DMS 273 (cell line): ENCODE data around the gene CLCN1.
"Not testable (repeated sequence)": the region's sequence is repeated elsewhere in the genome, so short reads cannot be mapped to it uniquely, and the experiment has no call there.

Experiments used
- DNase-seq: peaks from one replicate; lab custom pipeline; 2025; ENCODE audit not compliant: unreplicated experiment; lab: John Stamatoyannopoulos, UW

Gene CLCN1

DNA sequence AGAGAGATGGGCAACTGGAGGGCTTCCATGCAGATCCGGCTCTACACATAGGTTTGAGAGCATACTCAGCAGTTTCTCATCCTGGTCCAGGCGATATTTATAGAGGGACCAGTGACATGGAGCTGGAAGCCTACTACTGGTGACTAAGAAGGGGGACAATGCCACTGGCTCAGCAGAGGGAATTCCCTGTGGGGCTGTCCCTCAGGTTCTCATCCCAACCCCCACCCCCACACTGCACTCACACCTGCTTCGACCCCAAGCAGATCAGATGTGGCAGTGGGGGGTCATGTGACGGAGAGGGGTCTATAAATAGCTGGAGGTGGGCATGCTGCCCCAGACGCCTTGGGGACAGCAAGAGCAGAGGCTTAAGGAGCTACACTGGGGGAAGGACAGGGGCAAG lies at the start of gene CLCN1:
Gene CLCN1, plus strand, starts transcription at position 336 of the 400 bp plus-strand sequence. CDS start 102 bp downstream, outside the sequence.
- DNase-seq = no peak

DNA sequence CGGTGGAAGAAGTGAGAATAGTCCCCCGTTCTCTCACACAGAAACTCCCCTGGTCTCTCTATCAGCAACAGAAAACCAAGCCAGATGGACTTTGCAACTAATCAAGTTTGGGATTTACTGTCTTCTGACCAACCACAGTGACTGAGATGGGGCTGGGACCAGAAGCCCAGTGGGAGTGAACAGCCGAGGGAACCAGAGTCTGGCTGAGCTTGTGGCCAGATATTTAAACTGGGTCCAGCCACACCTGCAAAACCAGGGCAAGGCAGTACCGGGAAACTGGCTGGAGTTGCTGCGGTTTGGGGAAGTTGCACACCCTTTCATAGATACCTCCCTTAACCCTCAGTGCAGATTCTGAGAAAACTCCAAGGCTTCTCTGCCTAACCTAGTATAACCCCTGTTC lies 46.7 kb upstream of the CLCN1 start:
- no peak for DNase-seq

DNA sequence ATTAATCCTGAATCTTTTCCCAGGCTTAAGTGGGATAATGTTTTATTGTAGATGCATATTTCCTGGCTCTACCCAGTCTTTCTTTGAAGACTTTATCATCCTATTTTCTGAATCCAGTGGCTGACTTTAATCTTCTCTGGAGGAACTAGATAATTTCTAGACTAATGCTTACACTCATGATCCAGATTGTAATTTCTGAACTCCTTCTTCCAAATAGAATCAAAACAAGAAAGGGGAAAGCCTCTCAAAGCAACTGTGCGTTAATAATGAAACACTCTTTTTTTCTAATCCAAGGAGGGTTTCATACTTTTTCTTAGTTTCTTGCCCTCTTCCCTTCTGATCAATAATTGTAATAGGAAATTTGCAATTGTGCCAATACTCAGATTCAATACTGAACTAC lies 44.7 kb upstream of the CLCN1 start:
- DNase-seq = no peak

DNA sequence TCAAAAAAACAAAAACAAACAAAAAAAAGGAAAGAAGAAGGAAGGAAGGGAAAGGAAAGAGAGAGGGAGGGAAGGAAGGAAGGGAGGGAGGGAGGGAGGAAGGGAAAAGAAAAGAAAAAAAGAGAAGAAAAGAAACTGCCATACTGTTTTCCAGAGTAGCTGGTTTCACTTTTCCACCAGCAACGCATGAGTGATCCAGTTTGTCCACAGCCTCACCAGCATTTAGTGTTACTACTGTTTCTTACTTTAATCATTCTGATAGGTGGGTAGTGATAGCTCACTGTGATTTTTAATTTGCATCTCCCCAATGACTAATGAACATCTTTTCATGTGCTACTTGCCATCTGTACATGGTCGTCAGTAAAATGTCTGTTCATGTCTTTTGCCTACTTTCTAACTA lies 43.0 kb upstream of the CLCN1 start:
- DNase-seq = no peak

DNA sequence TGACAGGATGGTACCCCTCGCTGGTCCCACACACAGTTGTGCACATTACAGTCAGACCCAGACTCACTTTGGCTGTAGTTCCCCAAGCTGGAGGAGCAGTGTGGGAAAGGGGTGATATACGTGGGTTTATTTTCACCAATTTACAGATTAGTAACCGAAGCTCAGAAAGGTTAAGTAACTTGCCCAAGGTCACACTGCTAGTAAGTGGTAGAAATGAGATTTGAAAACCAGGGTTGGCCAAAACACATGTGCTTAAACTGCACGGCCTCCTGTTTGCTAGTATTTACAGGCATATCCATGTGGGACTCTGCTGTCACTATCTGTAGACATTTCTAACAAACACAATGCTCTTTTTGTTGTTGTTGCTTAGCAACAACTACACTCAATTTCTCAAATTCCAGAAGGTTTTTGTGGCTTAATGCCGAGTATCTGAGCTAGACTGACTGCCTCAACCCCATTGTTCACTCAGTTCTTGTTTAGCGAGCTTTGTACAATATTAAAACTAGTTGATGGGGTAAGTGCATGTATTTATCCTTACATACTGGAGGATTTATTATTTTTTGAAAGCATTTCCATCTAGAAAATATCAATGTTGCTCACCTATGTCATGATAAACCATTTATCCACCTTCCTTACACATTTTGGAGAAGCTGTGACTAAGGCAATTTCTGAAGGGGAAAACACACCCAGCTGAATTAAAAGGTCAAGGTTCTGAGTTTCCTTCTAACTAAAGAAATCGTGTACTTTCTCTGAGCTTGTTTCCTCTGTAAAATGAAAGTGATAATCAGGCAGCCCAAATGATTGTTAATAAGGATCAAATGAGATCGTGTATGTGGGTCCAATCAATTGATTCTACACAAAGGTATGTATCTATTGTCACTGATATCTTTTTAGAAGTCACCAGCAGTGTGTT lies 36.5 kb upstream of the CLCN1 start:
- DNase-seq = peak; percentile 18

DNA sequence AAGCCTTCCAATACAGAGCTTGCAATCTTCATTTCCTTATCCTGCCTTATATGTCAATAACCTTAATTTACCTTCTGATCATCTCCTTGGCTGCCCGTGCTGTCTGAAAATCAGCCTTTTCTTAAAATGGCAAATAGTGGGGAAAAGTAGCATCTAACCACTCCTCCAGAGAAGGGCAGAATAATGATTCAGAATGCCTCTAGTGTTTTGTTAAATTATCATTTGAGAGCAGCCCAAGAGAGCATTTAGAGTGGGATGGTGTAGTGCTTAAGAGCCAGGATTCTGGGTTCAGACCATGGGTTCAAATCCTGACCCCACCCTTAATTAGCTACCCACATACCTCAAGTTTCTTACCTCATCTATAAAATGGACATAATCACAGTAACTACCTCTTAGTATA lies 35.8 kb upstream of the CLCN1 start:
- DNase-seq = no peak

DNA sequence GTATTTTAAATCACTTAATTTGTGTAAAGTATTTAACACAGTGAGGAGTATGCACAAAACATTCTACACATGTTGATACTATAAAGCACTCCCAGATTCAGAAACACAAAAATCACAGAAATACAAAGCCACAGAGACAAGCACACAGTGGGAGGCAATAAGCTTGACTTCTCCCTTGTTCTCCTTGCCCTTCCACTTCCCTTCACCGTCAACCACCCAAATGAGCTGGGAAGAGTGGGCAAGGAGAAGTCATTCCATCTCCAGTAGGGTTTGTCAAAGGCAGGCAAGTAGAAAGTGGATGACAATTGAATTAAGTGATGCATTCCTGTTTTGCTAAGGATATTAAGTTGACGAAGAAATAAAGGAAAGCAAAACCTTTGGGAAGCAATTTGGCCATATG lies 35.3 kb upstream of the CLCN1 start:
- DNase-seq = no peak

DNA sequence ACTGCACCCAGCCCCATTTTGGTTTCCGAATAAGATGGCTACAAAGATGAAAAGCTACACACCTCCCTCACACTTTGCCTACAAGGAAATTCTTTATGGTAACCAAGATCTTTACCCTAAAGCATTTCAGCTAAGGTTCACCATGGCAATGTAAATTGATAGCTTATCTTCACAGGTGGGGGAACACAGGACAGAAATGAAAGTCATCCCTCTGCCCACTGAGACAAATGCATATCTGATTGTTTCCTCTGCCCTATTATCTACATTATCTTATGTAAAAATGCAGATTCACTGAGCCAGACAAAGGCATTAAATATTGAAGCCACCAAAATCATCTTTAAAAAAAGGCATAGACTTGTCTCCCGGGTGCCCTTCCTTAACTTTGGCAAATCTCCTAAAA lies 34.4 kb upstream of the CLCN1 start:
- no peak for DNase-seq

DNA sequence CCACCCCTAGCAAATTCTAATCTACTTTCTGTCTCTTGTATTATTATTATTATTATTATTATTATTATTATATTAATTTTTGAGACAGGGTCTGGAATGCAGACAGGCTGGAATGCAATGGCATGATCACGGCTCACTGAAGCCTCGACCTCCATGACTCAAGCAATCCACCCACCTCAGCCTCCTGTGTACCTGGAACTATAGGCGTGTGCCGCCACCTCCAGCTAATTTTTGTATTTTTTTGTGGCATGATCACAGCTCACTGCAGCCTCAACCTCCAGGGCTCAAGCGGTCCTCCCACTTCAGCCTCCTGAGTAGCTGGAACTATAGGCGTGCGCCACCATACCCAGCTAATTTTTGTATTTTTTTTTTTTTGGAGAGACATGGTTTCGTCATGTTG lies 33.8 kb upstream of the CLCN1 start:
- no peak for DNase-seq

DNA sequence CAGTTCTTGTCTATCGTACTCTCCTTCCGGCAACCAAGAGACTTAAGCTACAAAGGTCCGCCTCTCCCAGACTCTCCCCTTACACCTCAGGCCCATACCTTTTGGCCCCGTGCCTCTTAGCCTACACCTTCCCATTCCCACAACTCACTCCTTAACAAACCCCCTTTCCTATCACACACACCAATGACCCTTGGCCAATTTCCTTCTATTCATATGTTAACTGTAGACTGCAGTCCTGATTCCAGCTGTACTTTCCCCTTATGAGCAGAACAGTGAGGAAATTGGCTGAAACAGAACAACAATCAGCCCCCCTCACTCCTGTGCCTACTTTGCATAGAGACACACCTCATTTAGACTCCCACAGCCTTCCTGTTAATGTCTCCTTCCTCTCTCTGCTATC lies 32.5 kb upstream of the CLCN1 start:
- no peak for DNase-seq

DNA sequence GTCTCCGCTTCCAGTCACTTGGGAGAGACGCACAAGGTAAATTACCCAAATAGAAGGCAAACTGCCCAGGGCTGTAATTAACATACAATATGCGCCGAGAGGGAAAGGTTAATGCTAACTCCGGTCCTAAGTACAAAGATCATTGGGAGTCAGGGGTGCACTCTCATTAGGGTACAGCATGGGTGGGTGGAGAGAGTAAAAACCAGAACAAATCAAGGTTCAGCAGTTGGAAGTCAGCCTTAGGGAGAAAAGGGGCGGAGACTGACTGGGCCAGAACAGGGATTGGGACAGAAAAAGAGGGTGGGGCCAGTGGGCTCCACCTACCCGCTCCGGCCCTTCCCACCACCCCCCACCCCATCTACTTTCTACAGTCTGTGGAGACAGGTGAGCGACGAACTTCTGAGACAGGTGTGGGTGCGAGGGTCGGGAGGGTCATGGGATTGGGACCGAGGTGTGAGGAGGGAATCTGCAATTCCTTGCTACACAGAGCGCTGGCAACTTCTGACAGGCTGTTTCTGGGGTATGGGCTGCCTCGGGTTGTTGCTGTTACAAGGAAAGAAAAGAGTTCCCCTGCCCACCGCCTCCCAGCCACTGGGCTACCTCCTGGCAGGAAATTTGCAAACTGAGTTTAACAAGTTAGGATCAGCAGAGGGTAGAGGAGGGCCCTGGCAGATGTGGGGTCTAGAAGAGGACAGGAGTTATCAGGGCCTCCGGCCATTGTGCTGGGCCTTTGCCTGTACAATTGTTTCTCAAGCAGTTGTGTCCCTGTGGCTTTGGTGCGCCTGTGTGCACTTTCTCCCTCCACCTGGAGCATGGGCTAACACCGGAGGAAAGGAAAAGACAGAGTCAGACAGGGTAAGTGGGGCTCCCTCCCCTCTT lies 31.1 kb upstream of the CLCN1 start, which contains the start of gene TMEM139:
Gene TMEM139, plus strand, starts transcription at position 368 of the 879 bp plus-strand sequence. CDS start 1,000 bp downstream, outside the sequence.
- DNase-seq = peak; percentile 15

DNA sequence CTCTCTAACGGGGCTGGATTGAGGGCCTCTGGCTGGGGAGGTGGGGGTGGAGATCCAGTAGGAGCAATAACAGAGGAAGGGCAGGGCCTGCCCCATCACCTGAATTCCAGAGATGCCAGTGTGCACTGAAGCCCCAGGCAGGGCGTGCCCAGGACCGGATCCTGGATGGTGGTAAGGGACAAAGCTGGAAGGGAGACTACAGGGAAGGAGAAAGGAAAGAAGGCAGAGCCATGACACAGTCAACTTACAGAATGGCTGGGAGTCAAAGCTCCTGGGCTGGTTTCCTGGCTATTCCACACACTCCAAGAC lies 30.5 kb upstream of the CLCN1 start:
- no peak for DNase-seq

DNA sequence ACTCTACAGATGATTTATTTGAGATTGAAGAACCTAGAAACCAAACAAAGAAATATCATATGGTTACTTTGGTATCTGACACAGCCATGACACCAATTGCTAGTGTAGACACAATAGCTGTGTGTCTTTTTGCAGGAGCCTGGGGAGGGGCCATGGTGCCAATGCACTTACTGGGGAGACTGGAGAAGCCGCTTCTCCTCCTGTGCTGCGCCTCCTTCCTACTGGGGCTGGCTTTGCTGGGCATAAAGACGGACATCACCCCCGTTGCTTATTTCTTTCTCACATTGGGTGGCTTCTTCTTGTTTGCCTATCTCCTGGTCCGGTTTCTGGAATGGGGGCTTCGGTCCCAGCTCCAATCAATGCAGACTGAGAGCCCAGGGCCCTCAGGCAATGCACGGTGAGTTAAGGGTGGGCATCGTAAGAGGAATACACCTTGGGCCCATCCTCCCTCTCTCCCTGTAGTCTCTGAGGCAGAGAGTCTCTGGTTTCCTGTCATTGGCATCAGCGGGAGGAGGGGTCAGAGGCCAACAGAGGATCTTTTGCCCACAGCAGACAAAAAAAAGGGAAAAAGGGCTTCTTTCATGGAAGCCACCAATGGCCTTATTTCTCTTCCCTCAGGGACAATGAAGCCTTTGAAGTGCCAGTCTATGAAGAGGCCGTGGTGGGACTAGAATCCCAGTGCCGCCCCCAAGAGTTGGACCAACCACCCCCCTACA lies 29.9 kb upstream of the CLCN1 start:
- no peak for DNase-seq

DNA sequence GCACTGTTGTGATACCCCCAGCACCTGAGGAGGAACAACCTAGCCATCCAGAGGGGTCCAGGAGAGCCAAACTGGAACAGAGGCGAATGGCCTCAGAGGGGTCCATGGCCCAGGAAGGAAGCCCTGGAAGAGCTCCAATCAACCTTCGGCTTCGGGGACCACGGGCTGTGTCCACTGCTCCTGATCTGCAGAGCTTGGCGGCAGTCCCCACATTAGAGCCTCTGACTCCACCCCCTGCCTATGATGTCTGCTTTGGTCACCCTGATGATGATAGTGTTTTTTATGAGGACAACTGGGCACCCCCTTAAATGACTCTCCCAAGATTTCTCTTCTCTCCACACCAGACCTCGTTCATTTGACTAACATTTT lies 29.4 kb upstream of the CLCN1 start:
- DNase-seq = no peak

DNA sequence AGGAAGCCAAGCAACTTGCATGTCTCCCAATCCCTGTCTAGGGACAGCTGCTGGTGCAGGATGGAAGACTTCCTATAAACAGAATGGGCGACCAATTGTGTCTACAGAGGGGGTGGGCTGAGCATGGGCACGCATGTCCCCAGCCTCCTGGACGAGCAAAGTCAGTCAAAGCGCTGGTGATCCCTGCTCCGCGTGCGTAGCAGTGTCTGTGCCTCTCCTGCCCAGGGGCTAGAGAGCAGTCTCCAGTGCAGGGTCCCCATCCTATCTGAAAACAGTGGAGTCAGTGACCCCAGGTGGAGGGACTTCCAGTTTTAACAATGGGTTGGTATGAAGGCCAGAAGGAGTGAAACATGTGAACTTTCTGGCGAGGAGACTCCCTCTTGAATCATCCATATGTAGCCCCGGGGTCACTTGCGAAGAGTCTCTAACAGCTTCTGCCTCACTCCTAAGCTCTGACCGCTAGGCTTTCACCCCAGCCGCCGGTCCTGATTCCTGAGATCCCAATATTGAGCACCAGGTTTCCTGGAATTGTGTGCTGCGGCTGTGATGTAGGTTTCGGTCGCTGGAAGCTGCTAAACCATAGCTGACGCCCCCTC lies 28.5 kb upstream of the CLCN1 start:
- no peak for DNase-seq

DNA sequence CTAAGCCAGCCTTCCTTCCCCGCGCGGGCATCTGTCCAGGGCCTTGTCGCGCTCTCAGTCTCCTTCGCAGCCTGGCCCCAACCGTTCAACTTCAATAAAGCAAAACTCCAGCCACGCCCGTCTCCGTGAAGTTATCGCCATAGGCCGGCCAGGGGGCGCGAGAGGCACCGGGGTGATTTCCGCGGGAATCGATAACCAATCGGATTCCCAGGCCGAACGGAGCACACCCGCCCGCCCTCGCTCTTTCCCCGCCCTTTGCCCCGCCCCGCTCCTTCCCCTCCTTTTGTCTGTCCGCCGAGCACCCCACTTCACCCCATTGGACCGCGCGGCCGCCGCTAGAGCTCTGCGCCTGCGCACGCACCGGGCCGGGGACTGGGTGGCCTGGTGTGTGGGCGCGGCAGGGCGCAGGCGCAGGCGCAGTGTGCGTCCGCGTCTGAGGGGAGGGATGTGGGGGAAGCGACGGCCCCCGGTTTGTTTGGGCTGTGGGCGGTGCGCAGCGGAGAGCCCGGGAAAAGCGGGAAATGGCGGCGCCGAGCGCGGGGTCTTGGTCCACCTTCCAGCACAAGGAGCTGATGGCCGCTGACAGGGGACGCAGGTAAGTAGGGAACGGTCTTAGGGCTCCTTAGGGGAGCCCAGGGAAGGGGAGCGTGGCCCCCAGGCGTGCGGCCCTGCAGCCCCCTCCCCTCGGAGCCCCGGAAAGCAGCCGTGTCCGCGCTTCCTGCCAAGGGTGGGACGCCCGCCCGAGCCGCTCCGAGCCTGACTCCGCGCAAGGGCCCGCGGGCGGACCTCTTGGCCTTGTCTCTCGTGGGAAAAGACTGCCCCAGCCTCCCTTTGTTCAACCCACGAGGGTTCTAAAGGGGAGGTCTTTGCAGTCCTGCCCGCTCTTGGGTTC lies 27.7 kb upstream of the CLCN1 start, which contains the start of gene CASP2:
Gene CASP2, plus strand, starts transcription at position 417 of the 892 bp plus-strand sequence. Its CDS starts 105 bp downstream, at position 522.
- peak; percentile 99 for DNase-seq

DNA sequence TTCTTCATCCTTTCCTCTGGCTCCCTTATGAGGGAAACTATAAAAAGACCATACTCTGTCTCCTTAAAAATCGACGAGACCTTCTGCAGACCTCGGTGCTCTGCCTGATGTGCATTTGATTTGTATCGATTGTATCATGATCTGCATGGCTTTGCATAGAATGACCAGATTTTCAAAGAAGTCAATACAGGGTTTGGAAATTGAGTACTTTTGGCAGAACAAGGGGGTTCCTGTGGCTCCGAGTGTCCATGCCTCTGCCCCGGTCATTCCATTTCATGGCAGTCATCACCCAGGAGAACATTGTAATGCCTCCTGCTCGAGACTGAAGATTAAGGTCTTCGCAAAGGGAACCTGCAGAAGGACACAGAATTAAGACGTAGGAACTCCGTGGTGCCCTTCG lies 27.1 kb upstream of the CLCN1 start:
- peak; percentile 40 for DNase-seq

DNA sequence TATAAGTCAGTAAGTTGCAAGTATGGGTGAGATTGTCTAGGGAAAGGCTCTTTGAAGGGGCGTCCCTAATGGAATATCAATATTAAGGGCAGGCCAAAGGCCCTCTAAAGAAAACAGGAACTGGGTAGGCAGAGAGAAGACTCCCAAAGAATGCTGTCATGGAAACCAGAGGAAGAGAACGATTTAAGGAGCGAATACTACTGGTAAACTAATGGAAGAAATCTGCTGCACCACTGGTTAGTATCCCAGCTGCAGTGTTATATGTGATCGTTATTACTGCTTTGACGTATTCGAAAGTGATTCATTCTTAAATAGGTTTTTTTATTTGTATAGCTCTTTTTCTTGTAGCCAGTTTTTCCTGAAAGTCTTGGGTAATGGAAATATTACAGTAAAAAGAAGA lies 26.5 kb upstream of the CLCN1 start:
- peak; percentile 40 for DNase-seq

DNA sequence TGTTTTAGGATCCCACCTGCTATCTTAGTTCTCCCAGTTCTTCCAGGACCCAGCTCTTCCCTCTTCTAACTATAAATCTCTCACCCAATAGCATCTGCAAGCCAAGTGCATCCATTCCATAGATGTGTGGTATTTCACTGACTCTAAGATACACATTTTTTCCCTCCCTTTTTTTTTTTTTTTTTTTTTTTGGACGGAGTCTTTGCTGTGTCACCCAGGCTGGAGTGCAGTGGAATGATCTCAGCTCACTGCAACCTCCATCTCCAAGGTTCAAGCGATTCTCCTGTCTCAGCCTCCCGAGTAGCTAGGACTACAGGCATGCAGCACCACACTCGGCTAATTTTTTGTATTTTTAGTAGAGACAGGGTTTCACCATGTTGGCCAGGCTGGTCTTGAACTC lies 26.0 kb upstream of the CLCN1 start:
- DNase-seq = not testable (repeated sequence)

DNA sequence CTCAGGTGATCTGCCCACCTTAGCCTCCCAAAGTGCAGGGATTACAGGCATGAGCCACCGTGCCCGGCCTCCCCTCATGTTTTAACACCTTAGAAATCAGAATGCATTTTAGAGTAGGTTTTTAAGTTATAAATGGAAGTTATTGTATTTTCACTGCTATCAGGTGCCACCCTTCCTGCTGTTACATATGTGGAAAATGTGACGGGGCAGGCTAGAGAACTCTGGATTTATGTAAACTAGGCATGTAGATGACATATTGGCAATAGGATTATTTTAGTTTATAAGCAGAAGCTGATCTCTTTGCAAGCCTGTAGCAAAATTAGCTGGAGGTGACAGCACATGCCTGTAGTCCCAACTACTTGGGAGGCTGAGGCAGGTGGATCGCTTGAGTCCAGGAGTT lies 25.6 kb upstream of the CLCN1 start:
- DNase-seq = no peak
